Stimulated activated CD4-positive, alpha-beta T cell treated with anti-CD3 and anti-CD28 coated beads, Interleukin-4, amount 100 ng/mL, for 1 hour (primary cell): Measurements from ENCODE around the gene ARHGEF19.
A peak's percentile ranks its signal among the peaks of the same experiment; 100 is the strongest.
"Not testable (repeated sequence)": the region's sequence is repeated elsewhere in the genome, so short reads cannot be mapped to it uniquely, and the experiment has no call there.

ENCODE experiments used
- DNase-seq: peaks from one replicate; pipeline ENCODE4 v3.0.0-alpha.2; 2020

The ARHGEF19 gene

GRCh38 chr1:16178596-16179497 is 33.6 kb downstream of the ARHGEF19 start:
- no peak for DNase-seq

GRCh38 chr1:16177306-16177705 is 35.1 kb downstream of the ARHGEF19 start:
- no peak for DNase-seq

- DNase-seq, result no peak
Measured at GRCh38 chr1:16176653-16177052, 35.8 kb downstream of the ARHGEF19 start.

GRCh38 chr1:16175610-16176553 is 36.6 kb downstream of the ARHGEF19 start:
- no peak for DNase-seq

GRCh38 chr1:16174886-16175598 is 37.4 kb downstream of the ARHGEF19 start:
- DNase-seq, result no peak

- no peak for DNase-seq
Measured at GRCh38 chr1:16174261-16174868, 38.1 kb downstream of the ARHGEF19 start.

GRCh38 chr1:16173447-16174260 is 38.8 kb downstream of the ARHGEF19 start:
- DNase-seq, result no peak

- no peak for DNase-seq
Measured at GRCh38 chr1:16172964-16173446, 39.4 kb downstream of the ARHGEF19 start.

- no peak for DNase-seq
Measured at GRCh38 chr1:16172218-16172830, 40.1 kb downstream of the ARHGEF19 start.

- no peak for DNase-seq
Measured at GRCh38 chr1:16171314-16172151, 40.9 kb downstream of the ARHGEF19 start.

- no peak for DNase-seq
Measured at GRCh38 chr1:16170283-16170673, 42.2 kb downstream of the ARHGEF19 start.

GRCh38 chr1:16168622-16169360 is 43.7 kb downstream of the ARHGEF19 start:
- DNase-seq, result no peak

GRCh38 chr1:16168144-16168495 is 44.3 kb downstream of the ARHGEF19 start:
- DNase-seq, result not testable (repeated sequence)

- peak; percentile 70 for DNase-seq
Measured at GRCh38 chr1:16167331-16168143, 44.9 kb downstream of the ARHGEF19 start.

- no peak for DNase-seq
Measured at GRCh38 chr1:16166117-16166516, 46.3 kb downstream of the ARHGEF19 start.

GRCh38 chr1:16165548-16165947 is 46.9 kb downstream of the ARHGEF19 start:
- DNase-seq, result no peak

- no peak for DNase-seq
Measured at GRCh38 chr1:16165073-16165364, 47.4 kb downstream of the ARHGEF19 start.

GRCh38 chr1:16164213-16165072 is 48.0 kb downstream of the ARHGEF19 start:
- DNase-seq, result no peak
